ENCODE measurements around the gene ONECUT2. TPM values are rescaled to one million over a fixed set of nuclear protein-coding genes. Genes with fewer than 3 reads are reported as not detected.

Gene ONECUT2
- total RNA-seq, 1 experiment from 2014 or later: 0.48 TPM

DNA sequence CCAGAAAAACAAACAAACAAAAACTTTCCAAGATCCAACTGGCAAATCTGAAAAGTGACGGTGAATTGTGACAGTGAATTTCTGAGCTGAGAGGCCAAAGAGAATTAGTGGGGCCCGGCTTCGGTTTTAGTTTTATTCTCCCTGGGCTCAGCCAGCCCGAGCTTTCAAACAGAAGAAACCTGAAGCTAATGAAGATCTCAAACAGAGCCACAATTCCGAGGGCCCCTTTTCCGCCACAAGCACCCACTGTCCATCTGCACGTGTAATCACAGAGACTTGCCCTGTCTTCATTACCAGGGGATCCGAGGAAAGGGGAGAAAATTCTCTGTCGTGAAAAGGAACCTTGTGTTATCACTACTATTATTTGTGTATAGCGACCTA is 4.2 kb upstream of the ONECUT2 start:
- Histone ChIP-seq H2BK20ac (ENCODE audit: low read depth, low read length, poor library complexity, severe bottlenecking) (no peak overlapping the region), H3K18ac (ENCODE audit: insufficient read length, low read depth, low read length) (no peak overlapping the region), H2BK5ac (ENCODE audit: insufficient read length, low read length) (no peak overlapping the region), H3K4me2 (ENCODE audit: insufficient read depth, insufficient read length, low read length) (peak overlapping the region; percentile 69), H2AFZ (ENCODE audit: low read length) (no peak overlapping the region), H3K23me2 (ENCODE audit: insufficient read length, low read depth, low read length, poor library complexity, severe bottlenecking) (peaks cover 35% of the 10 kb centered on the region), H4K5ac (ENCODE audit: insufficient read length, low read depth, low read length) (no peak overlapping the region), H3T11ph (ENCODE audit: low read length) (no peak overlapping the region), H4K91ac (ENCODE audit: insufficient read length, low read depth, low read length) (no peak overlapping the region), H3K56ac (ENCODE audit: insufficient read length, low read depth, low read length) (no peak overlapping the region), H3K4ac (ENCODE audit: low read depth, low read length) (no peak overlapping the region), H2BK12ac (ENCODE audit: insufficient read length, low read depth, low read length) (no peak overlapping the region), H3K14ac (ENCODE audit: insufficient read depth, low read length) (no peak overlapping the region), H3K27ac (ENCODE audit: insufficient read length, low read depth, low read length) (no peak overlapping the region), H2AK5ac (ENCODE audit: insufficient read length, low read length) (no peak overlapping the region), H2BK120ac (ENCODE audit: low read depth, low read length, poor library complexity, severe bottlenecking) (no peak overlapping the region), H3K79me2 (ENCODE audit: insufficient read depth, low read length) (no peaks in the 10 kb centered on the region), H2BK15ac (ENCODE audit: low read depth, low read length) (no peak overlapping the region), H4K8ac (replicated peaks; ENCODE audit: insufficient read length, low read depth, low read length) (no peak overlapping the region), H3K23ac (ENCODE audit: insufficient read length, low read depth, low read length) (no peak overlapping the region), H4K20me1 (ENCODE audit: control insufficient read depth, insufficient read depth, insufficient read length) (no peaks in the 10 kb centered on the region), H3K4me1 (ENCODE audit: insufficient read depth, low read length) (0 out of 2 replicates have a peak, but pooled peaks cover 2% of the 10 kb centered on the region), H3K9me3 (ENCODE audit: control insufficient read depth, low read depth, low read length) (no peaks in the 10 kb centered on the region), H3K79me1 (ENCODE audit: insufficient read depth, low read depth, low read length, poor library complexity, severe bottlenecking) (no peaks in the 10 kb centered on the region), H3K27me3 (ENCODE audit: insufficient read depth, low read length) (peaks cover 62% of the 10 kb centered on the region), H3K9ac (ENCODE audit: extremely low read depth, insufficient read length, low read length) (no peak overlapping the region)
- H3K27me3 Mint-ChIP-seq (ENCODE audit: low read depth): peaks cover 92% of the 10 kb centered on the region
- TF ChIP-seq, protein P1, sequence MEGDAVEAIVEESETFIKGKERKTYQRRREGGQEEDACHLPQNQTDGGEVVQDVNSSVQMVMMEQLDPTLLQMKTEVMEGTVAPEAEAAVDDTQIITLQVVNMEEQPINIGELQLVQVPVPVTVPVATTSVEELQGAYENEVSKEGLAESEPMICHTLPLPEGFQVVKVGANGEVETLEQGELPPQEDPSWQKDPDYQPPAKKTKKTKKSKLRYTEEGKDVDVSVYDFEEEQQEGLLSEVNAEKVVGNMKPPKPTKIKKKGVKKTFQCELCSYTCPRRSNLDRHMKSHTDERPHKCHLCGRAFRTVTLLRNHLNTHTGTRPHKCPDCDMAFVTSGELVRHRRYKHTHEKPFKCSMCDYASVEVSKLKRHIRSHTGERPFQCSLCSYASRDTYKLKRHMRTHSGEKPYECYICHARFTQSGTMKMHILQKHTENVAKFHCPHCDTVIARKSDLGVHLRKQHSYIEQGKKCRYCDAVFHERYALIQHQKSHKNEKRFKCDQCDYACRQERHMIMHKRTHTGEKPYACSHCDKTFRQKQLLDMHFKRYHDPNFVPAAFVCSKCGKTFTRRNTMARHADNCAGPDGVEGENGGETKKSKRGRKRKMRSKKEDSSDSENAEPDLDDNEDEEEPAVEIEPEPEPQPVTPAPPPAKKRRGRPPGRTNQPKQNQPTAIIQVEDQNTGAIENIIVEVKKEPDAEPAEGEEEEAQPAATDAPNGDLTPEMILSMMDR (conservative IDR thresholded peaks at IDR 0.05): no peak
- H3K9me3 Mint-ChIP-seq: peaks cover 0 to under 1% of the 10 kb centered on the region in 2 experiments; a peak in 1 of 5 replicates
- no peaks in the 10 kb centered on the region; a peak in 1 of 7 replicates for H3K36me3 Mint-ChIP-seq (ENCODE audit: insufficient read depth in 1 of 3, low read depth in 3 of 3)
- peaks cover 48 to 61% of the 10 kb centered on the region in 2 experiments for H3K4me1 Mint-ChIP-seq
- H3K27ac Mint-ChIP-seq: peak overlapping the region in 1 of 3 experiments; percentile 90; a peak in 1 of 7 replicates
- H3K4me3 Mint-ChIP-seq: peak overlapping the region; percentile 16 to 77; a peak in 4 of 5 replicates
- no CpG with 5 or more reads among the region's 10 CpGs for WGBS (ENCODE audit: extremely low coverage, insufficient read length, low lambda C conversion rate)
- DNase-seq: no peak

All from H9 (cell line).